Kidney (tissue), 14 donors: ENCODE measurements around the gene GPHA2. TPM values are rescaled to one million over a fixed set of nuclear protein-coding genes. Genes with fewer than 3 reads are reported as not detected.

Source experiments
- DNase-seq, 5 donors: peaks; one replicate each; pipeline ENCODE4 v3.0.0-alpha.2; 2013 to 2020
- FAIRE-seq: peaks from 2 replicates; lab custom pipeline; 2012; peaks lifted over from hg19 to GRCh38; lab: Jason Lieb, UNC
- H3K27ac ChIP-seq, 2 donors: one replicate each; pipeline ENCODE4 v1.7.0; 2013; ENCODE audit warnings: low read depth in 2 of 2, low read length in 2 of 2, inconsistent platforms in 1 of 2
- H3K27me3 ChIP-seq: one replicate; pipeline ENCODE4 v1.7.1; 2013; ENCODE audit warnings: low read length, inconsistent platforms; ENCODE audit not compliant: control insufficient read depth, insufficient read depth
- H3K36me3 ChIP-seq, 3 donors: one replicate each; pipeline versions ENCODE4 v1.7.0 to v1.7.1; 2013; ENCODE audit warnings: low read length in 3 of 3, control low read depth in 1 of 3, inconsistent platforms in 1 of 3; ENCODE audit not compliant: insufficient read depth in 3 of 3, control insufficient read depth in 2 of 3
- H3K4me1 ChIP-seq, 3 donors: one replicate each; pipeline versions ENCODE4 v1.7.0 to v1.7.1; 2013; ENCODE audit warnings: low read length in 3 of 3, inconsistent platforms in 1 of 3, low read depth in 1 of 3; ENCODE audit not compliant: control insufficient read depth in 2 of 3, insufficient read depth in 2 of 3
- H3K4me3 ChIP-seq, 3 donors: one replicate each; pipeline versions ENCODE4 v1.7.0 to v1.8.1; 2013; ENCODE audit warnings: low read length in 3 of 3, control low read depth in 1 of 3, inconsistent platforms in 1 of 3
- H3K9ac ChIP-seq, 3 donors: one replicate each; pipeline versions ENCODE4 v1.7.0 to v1.7.1; 2013; ENCODE audit warnings: low read length in 3 of 3, control low read depth in 1 of 3, inconsistent platforms in 1 of 3
- H3K9me3 ChIP-seq, 3 donors: one replicate each; pipeline versions ENCODE4 v1.7.0 to v1.7.1; 2013; ENCODE audit warnings: low read length in 3 of 3, control low read depth in 1 of 3, inconsistent platforms in 1 of 3; ENCODE audit not compliant: control insufficient read depth in 2 of 3, insufficient read depth in 1 of 3
- CTCF ChIP-seq: IDR thresholded peaks from 3 replicates; pipeline ENCODE4 v1.5.1; 2012; ENCODE audit warnings: mild to moderate bottlenecking, moderate library complexity, borderline replicate concordance; ENCODE audit not compliant: insufficient read depth; ENCODE audit errors: extremely low read depth
- intact Hi-C: fragments of 100-400 bp; cut with DNase I; formaldehyde crosslinking; loops from one replicate; pipeline ENCODE4 v1.11.1; 2022
- polyA plus RNA-seq: library from polyadenylated mRNA; stranded (reverse); fragments of 350-450 nt; fragmentation: Illumina TruSeq; extraction: RNeasy Lipid Tissue Mini Kit (QIAGEN cat#74804); gene quantifications from one replicate; pipeline ENCODE4 v1.2.3, GENCODE V29; 2014; ENCODE audit warnings: low read depth, low replicate concordance; ENCODE audit not compliant: insufficient read depth
- total RNA-seq: library from RNA; stranded (reverse); fragmentation: NEBNext Ultra II Directional; extraction: Animal tissue kit (Norgen Biotek cat#: 25700); gene quantifications from one replicate; pipeline ENCODE4 v1.2.1, GENCODE V29; 2021
- donor health status: control.
- donor health status: control.
- donor health status: control.
- donor health status: control.
- donor health status: control.
- donor health status: DM: yes; HTN: yes; CAD: no.
- donor health status: Normal renal cell carcinoma (clear cell type).

Gene GPHA2
- total and polyA plus RNA-seq, 2 donors from 2014 or later = 0.99 TPM; not detected in 1

GRCh38 chr11:64933213-64933934, 2.3 kb downstream of the GPHA2 start:
- H3K9ac ChIP-seq = no peak overlapping the region
- H3K9me3 ChIP-seq = no peaks in the 10 kb centered on the region
- peaks cover 0 to 2% (median 0%) of the 10 kb centered on the region in 3 donors for H3K4me1 ChIP-seq
- TF ChIP-seq CTCF = no peak
- intact Hi-C loops = loop anchor here (10.0 kb wide), 1 partner anchor 61 kb away; the partner anchor contains the start of gene BATF2
- H3K4me3 ChIP-seq = no peak overlapping the region
- no peaks in the 10 kb centered on the region for H3K27me3 ChIP-seq
- H3K27ac ChIP-seq = no peak overlapping the region
- FAIRE-seq (no peak), DNase-seq (no peak)
- H3K36me3 ChIP-seq = peaks cover 0 to 37% (median 23%) of the 10 kb centered on the region in 3 donors

GRCh38 chr11:64932324-64932723, 3.4 kb downstream of the GPHA2 start:
- intact Hi-C loops = loop anchor here (10.0 kb wide), 1 partner anchor 62 kb away; the partner anchor contains the start of gene BATF2
- no peaks in the 10 kb centered on the region for H3K27me3 ChIP-seq
- no peak overlapping the region for H3K9ac ChIP-seq
- no peak overlapping the region for H3K27ac ChIP-seq
- peaks cover 0 to 2% (median 0%) of the 10 kb centered on the region in 3 donors for H3K4me1 ChIP-seq
- no peak for FAIRE-seq
- TF ChIP-seq CTCF = no peak
- no peak overlapping the region for H3K4me3 ChIP-seq
- H3K9me3 ChIP-seq = no peaks in the 10 kb centered on the region
- H3K36me3 ChIP-seq = peaks cover 0 to 37% (median 23%) of the 10 kb centered on the region in 3 donors
- DNase-seq = no peak

GRCh38 chr11:64931290-64931689, 4.4 kb downstream of the GPHA2 start:
- peak in 1 of 5 donors; percentile 52 for DNase-seq
- no peak overlapping the region for H3K27ac ChIP-seq
- TF ChIP-seq CTCF = no peak
- H3K4me1 ChIP-seq = peaks cover 0 to 2% (median 0%) of the 10 kb centered on the region in 3 donors
- no peaks in the 10 kb centered on the region for H3K9me3 ChIP-seq
- H3K9ac ChIP-seq = no peak overlapping the region
- no peak for FAIRE-seq
- intact Hi-C loops = loop anchor here (10.0 kb wide), 1 partner anchor 64 kb away; the partner anchor contains the start of gene BATF2
- no peaks in the 10 kb centered on the region for H3K27me3 ChIP-seq
- peaks cover 0 to 41% (median 23%) of the 10 kb centered on the region in 3 donors for H3K36me3 ChIP-seq
- H3K4me3 ChIP-seq = no peak overlapping the region
